NB4 (cell line): Measurements from ENCODE around the gene CHN1.

Experiments
- DNase-seq: peaks from one replicate; pipeline ENCODE4 v3.0.0; 2010; ENCODE audit warnings: low read depth
- H3K4me3 ChIP-seq: one replicate; pipeline ENCODE4 v1.5.1; 2011; ENCODE audit warnings: mild to moderate bottlenecking, low read depth, low read length, moderate library complexity
- MYC ChIP-seq: IDR thresholded peaks from 2 replicates; pipeline ENCODE4 v1.6.1; 2011; ENCODE audit warnings: low read depth, low read length
- POLR2A ChIP-seq: IDR thresholded peaks from 2 replicates; pipeline ENCODE4 v1.6.1; 2011; ENCODE audit warnings: mild to moderate bottlenecking; ENCODE audit not compliant: insufficient read length; ENCODE audit errors: extremely low read depth
- TF ChIP-seq, protein P1 (sequence below): IDR thresholded peaks from 2 replicates; pipeline ENCODE4 v1.6.1; 2011; ENCODE audit warnings: low read depth, low read length
- TF ChIP-seq, protein P2 (sequence below): IDR thresholded peaks from one replicate; pipeline ENCODE4 v1.5.1; 2012; ENCODE audit warnings: low read depth, low read length

Gene CHN1

DNA sequence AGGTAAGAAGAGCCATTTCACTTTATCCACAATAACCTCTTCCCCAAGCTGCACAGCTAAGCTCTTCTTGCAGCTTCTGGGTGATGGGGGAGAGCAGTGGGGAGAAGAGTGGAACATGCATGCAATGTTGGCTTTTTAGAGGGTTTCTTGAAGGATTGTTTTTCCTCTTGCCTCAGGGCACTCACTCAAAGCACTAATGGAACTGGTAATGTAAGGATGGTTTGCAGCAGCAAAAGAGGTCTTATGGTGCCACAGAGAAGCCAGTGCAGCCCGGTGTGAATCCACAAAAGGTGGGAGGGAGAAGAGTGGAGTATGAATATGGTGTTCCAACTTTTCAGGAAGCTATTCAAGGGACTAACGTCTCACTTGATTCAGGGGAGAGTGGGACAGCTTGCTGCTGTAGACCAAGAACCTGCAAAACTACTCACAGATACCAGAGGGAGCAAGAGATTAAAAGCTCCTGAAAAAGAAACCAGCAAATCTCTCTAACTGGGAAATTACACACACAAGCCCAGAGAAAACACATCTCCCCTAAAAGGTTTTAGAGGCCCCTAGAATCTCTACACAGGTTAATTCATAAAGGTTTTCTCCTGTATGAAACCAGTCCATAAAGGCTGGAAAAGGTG, 116.4 kb downstream of the CHN1 start:
- DNase-seq = no peak
- H3K4me3 ChIP-seq = no peak overlapping the region
- TF ChIP-seq POLR2A (no peak), MYC (no peak)
- TF ChIP-seq, protein P1, sequence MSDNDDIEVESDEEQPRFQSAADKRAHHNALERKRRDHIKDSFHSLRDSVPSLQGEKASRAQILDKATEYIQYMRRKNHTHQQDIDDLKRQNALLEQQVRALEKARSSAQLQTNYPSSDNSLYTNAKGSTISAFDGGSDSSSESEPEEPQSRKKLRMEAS = no peak
- TF ChIP-seq, protein P2, sequence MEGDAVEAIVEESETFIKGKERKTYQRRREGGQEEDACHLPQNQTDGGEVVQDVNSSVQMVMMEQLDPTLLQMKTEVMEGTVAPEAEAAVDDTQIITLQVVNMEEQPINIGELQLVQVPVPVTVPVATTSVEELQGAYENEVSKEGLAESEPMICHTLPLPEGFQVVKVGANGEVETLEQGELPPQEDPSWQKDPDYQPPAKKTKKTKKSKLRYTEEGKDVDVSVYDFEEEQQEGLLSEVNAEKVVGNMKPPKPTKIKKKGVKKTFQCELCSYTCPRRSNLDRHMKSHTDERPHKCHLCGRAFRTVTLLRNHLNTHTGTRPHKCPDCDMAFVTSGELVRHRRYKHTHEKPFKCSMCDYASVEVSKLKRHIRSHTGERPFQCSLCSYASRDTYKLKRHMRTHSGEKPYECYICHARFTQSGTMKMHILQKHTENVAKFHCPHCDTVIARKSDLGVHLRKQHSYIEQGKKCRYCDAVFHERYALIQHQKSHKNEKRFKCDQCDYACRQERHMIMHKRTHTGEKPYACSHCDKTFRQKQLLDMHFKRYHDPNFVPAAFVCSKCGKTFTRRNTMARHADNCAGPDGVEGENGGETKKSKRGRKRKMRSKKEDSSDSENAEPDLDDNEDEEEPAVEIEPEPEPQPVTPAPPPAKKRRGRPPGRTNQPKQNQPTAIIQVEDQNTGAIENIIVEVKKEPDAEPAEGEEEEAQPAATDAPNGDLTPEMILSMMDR = no peak

DNA sequence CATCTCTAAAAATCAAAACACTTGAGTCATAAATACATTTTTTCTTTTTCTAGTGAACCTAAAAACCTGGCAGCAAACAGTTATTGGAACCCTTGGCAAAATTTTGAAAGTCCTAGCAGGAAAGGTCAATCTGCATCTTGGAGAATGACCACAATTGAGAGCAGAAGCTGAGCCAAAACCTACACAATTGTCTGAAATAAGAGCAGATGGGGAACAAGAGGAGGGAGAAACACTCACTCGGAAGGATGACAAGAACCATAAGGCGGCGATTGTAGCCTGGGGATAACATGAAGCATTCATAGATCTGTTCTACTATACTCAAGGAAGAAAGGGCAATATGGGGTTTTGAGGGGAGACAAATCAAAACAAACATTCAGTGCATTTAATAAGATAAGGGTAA, 117.0 kb downstream of the CHN1 start:
- DNase-seq = no peak
- TF ChIP-seq, protein P1 = no peak
- TF ChIP-seq POLR2A (no peak), MYC (no peak)
- TF ChIP-seq, protein P2 = no peak
- no peak overlapping the region for H3K4me3 ChIP-seq

DNA sequence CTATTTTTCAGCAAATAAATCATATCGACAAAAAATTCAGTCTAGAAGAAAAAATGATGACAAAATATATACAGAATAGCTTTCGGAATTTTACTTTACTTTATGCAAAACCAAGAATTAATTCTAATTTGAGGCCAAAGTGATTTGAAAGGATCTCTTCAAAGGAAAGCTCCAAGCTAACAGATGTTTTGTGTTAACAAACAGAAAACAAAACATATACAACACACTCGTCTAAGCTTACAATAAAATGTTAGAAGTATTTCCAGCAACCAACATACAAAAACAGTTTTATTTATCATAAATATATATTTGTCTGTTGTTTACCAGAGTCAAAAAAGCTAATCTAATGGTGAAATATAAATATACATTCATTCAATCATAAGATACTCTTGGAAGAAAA, 122.8 kb downstream of the CHN1 start:
- DNase-seq = no peak

DNA sequence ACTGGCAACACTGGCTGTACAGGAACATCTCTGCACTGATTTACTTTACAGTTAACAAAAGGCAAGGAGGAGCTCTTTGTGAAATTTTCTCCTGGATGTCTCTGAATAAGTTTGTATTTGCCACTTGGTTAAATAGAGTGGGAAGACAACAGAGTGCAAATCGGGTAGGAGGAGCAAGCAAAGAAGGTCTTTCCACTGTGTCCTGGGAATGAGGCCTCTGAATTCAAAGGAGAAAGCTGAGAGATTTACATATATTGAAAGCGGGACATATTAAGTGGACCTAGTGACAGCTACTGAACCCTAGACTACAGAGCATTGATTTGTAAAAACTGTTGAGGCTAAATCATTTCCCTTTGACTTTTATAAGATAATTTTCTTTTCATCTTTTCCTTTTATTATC, 123.5 kb downstream of the CHN1 start:
- no peak overlapping the region for H3K4me3 ChIP-seq
- TF ChIP-seq MYC (no peak), POLR2A (no peak)
- TF ChIP-seq, protein P2 = no peak
- no peak for DNase-seq

More for the DNA sequence above, 122.8 kb downstream of the CHN1 start:
- TF ChIP-seq MYC = no peak
- TF ChIP-seq, protein P1 = no peak
- TF ChIP-seq, protein P2 = no peak
- no peak for TF ChIP-seq POLR2A
- no peak overlapping the region for H3K4me3 ChIP-seq

DNA sequence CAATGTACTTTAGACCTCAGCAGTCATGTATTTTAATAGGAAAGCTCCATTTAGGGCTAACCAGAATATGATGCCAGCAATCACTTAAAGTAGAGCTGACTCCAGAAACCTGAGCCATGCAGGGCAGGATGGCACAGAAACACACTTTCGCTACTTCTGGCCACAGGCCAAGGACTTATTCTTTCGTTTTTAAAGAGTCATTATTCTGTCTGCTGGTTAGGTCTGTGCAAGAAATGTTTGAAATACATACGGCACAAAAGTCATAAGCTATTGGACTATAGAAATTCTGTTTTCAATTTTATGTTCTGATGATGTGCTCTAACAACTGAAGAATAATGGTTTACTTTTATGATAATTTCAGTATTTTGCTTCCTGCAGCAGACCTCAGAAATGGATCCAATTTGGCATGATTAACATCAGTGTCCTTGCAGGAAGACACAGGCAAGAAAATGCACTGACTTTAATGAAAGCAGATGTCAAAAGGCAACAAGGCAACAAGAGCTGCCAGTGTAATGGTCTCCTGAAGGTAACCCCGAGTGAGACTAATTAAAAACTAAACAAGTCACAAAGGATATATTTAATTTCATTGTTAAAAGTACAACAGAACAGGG, 126.5 kb downstream of the CHN1 start:
- no peak overlapping the region for H3K4me3 ChIP-seq
- TF ChIP-seq MYC = no peak
- TF ChIP-seq, protein P2 = no peak
- no peak for TF ChIP-seq POLR2A
- TF ChIP-seq, protein P1 = no peak
- no peak for DNase-seq

DNA sequence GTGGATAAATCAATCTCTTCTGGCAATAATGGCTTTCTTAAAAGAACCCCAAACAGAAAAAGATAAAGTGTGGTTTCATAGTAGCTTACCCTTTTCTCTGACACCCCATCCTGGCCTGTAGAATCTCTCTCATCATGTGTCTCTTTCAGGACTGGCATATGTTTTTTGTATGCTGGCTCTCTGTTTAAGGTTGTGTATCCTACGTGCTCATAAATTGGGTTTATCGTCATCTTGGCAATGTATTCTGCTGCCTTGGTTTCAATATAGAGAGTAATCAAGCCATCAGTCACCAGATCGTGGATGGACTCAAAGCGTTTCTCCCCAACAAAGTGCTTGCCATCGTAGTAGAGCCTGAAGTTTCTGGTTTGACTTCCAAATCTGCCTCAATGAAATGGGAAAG, 127.4 kb downstream of the CHN1 start:
- TF ChIP-seq, protein P1 = no peak
- TF ChIP-seq POLR2A (no peak), MYC (no peak)
- TF ChIP-seq, protein P2 = no peak
- H3K4me3 ChIP-seq = no peak overlapping the region
- no peak for DNase-seq
